Lung (tissue), 12 donors: Measurements from ENCODE around the gene HID1. TPM values are rescaled to one million over a fixed set of nuclear protein-coding genes. Genes with fewer than 3 reads are reported as not detected.

Experiments used
- ATAC-seq: fragments of 200-7000 bp; cut with Tn5 transposase; one replicate; pipeline ENCODE4 v1.9.1; 2020; ENCODE audit warnings: moderate number of reproducible peaks; ENCODE audit not compliant: insufficient read depth, low FRiP score
- DNase-seq, 3 donors: peaks; one replicate each; pipeline ENCODE4 v3.0.0-alpha.2; 2013 to 2017
- H3K27ac ChIP-seq, 2 donors: one replicate each; pipeline ENCODE4 v1.5.1; 2013; ENCODE audit warnings: mild to moderate bottlenecking in 2 of 2, moderate library complexity in 2 of 2, control low read depth in 1 of 2, inconsistent platforms in 1 of 2, low read depth in 1 of 2, low read length in 1 of 2
- H3K27me3 ChIP-seq, 3 donors: one replicate each; pipeline ENCODE4 v1.5.1; 2013; ENCODE audit warnings: low read length in 2 of 3; ENCODE audit not compliant: control insufficient read depth in 3 of 3, insufficient read depth in 3 of 3
- H3K36me3 ChIP-seq, 4 donors: one replicate each; pipeline ENCODE4 v1.5.1; 2013; ENCODE audit warnings: low read length in 4 of 4, mild to moderate bottlenecking in 1 of 4, moderate library complexity in 1 of 4; ENCODE audit not compliant: control insufficient read depth in 4 of 4, insufficient read depth in 4 of 4
- H3K4me1 ChIP-seq, 5 donors: one replicate each; pipeline ENCODE4 v1.5.1; 2013; ENCODE audit warnings: low read length in 5 of 5, mild to moderate bottlenecking in 2 of 5, moderate library complexity in 1 of 5; ENCODE audit not compliant: control insufficient read depth in 5 of 5, insufficient read depth in 5 of 5
- H3K4me3 ChIP-seq: one replicate; pipeline ENCODE4 v1.5.1; 2013; ENCODE audit warnings: mild to moderate bottlenecking, control low read depth, moderate library complexity
- H3K9ac ChIP-seq, 2 donors: one replicate each; pipeline ENCODE4 v1.5.1; 2013; ENCODE audit warnings: low read length in 2 of 2, control low read depth in 1 of 2; ENCODE audit not compliant: insufficient read depth in 1 of 2
- H3K9me3 ChIP-seq, 4 donors: one replicate each; pipeline ENCODE4 v1.5.1; 2013; ENCODE audit warnings: low read length in 3 of 4, mild to moderate bottlenecking in 1 of 4, moderate library complexity in 1 of 4; ENCODE audit not compliant: control insufficient read depth in 4 of 4, insufficient read depth in 3 of 4
- WGBS, 2 donors: extraction: QIAGEN DNeasy Blood & Tissue Kit; methylation state at CpG; one replicate each; pipeline ENCODE4 v1.1.7; 2013; 5-methylcytosine and 5-hydroxymethylcytosine counted together
- polyA plus RNA-seq, 2 donors: library from polyadenylated mRNA; stranded (reverse); fragments of 200-250 nt; gene quantifications; one replicate each; pipeline ENCODE4 v1.2.1, GENCODE V29; 2013
- total RNA-seq, 2 donors: library from RNA; depleted of rRNA in 1 of 2; stranded (reverse); fragments of >200 nt in 1 of 2; gene quantifications; one replicate each; pipeline ENCODE4 v1.2.1, GENCODE V29; 2014 to 2021
- TF ChIP-seq, protein P1 (sequence below): IDR thresholded peaks from 2 replicates; pipeline ENCODE4 v1.5.1; 2012; ENCODE audit warnings: mild to moderate bottlenecking; ENCODE audit errors: control extremely low read depth, extremely low read depth
- donor health status: control.
- donor health status: control.
- donor health status: Bipolar disorder and iron deficiency.
- donor health status: healthy.
- donor health status: DM: yes; HTN: yes; CAD: no.

Gene HID1
- total and polyA plus RNA-seq, 4 donors = 15.2 to 42.1 (median 29.2) TPM

DNA sequence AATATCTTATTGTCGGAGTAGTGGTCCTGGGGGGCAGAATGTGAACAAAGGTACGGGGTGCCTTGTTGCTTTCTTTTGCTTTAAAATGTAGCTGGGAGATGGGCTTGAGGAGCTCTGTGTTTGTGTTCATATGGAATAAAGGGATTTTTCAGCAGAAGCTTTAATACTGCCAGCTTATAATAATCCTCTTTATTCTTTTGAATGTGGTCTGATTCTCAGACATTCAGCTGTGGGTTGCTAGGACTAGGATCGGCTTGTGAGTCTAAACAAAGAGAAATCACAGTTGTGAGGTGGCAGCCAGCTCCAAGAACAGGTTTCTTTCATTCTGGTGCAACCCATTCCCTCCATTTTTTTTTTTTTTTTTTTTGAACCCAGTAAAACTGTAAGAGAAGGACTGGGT, 47.2 kb upstream of the HID1 start:
- Histone ChIP-seq H3K27ac (no peak overlapping the region), H3K36me3 (peaks cover 12 to 33% (median 18%) of the 10 kb centered on the region in 4 donors), H3K27me3 (no peaks in the 10 kb centered on the region), H3K9ac (no peak overlapping the region), H3K4me1 (no peaks in the 10 kb centered on the region), H3K9me3 (no peaks in the 10 kb centered on the region), H3K4me3 (no peak overlapping the region)
- WGBS, 2 donors = 97 to 100% methylated on average over 3 of the region's 3 CpGs
- ATAC-seq (no peak), DNase-seq (no peak)
- TF ChIP-seq, protein P1, sequence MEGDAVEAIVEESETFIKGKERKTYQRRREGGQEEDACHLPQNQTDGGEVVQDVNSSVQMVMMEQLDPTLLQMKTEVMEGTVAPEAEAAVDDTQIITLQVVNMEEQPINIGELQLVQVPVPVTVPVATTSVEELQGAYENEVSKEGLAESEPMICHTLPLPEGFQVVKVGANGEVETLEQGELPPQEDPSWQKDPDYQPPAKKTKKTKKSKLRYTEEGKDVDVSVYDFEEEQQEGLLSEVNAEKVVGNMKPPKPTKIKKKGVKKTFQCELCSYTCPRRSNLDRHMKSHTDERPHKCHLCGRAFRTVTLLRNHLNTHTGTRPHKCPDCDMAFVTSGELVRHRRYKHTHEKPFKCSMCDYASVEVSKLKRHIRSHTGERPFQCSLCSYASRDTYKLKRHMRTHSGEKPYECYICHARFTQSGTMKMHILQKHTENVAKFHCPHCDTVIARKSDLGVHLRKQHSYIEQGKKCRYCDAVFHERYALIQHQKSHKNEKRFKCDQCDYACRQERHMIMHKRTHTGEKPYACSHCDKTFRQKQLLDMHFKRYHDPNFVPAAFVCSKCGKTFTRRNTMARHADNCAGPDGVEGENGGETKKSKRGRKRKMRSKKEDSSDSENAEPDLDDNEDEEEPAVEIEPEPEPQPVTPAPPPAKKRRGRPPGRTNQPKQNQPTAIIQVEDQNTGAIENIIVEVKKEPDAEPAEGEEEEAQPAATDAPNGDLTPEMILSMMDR = no peak

DNA sequence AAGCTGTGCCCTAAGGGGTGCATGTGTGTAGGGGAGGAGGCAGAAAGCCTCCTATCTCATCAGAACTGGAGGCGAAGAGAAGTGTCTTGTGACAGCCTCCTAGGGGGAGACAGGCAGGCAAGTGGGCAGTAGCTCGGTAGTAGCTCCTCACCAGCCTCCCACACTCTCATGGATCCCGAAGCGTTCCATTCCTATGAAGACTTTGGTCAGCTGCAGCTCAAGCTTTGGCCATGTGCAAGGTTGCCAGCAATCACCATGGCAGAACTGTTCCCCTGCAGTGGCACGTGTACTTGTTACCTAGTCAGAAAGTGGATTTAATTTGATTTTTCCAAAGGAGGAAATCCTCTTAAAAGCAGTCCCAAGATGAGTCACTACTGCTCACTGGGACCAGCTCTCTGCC, 46.6 kb upstream of the HID1 start:
- 87 to 93% methylated on average over 5 of the region's 5 CpGs for WGBS, 2 donors

DNA sequence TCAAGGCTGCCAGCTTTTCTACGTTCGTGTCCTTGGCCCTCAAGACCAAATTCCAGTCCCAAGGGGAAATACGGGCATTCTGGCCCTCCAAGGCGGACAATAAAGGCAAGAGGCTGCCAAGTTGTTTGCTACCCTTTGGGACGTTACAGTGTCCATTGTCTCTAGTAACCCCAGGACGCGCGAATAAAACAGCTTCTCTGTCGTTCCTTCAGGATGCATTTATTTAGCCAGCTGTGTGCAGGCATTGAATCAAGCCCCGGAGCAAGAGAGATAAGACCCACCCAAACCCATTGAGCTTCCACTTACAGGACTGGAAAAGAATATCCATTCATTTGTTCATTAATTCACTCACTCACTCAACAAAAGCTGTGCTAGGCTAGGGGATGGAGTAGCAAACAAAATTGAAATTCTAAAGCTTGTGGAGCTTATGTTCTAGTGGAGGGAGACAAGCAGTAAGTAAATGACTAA, 40.6 kb upstream of the HID1 start:
- ATAC-seq (no peak), DNase-seq (no peak)
- Histone ChIP-seq H3K4me1 (peaks cover 0 to 23% (median 8%) of the 10 kb centered on the region in 5 donors), H3K9ac (peak overlapping the region; percentile 89 to 98), H3K27me3 (no peaks in the 10 kb centered on the region), H3K4me3 (peak overlapping the region; percentile 80), H3K36me3 (peaks cover 0 to 2% (median under 1%) of the 10 kb centered on the region in 4 donors), H3K27ac (peak overlapping the region; percentile 88 to 89), H3K9me3 (no peaks in the 10 kb centered on the region)
- 0 to 1% methylated on average over 10 of the region's 10 CpGs for WGBS, 2 donors
- TF ChIP-seq, protein P1 = no peak

More for the DNA sequence above, 46.6 kb upstream of the HID1 start:
- H3K4me1 ChIP-seq = no peaks in the 10 kb centered on the region
- H3K4me3 ChIP-seq = no peak overlapping the region
- H3K27ac ChIP-seq = no peak overlapping the region
- ATAC-seq = no peak
- DNase-seq = no peak
- TF ChIP-seq, protein P1 = no peak
- no peaks in the 10 kb centered on the region for H3K9me3 ChIP-seq
- H3K36me3 ChIP-seq = peaks cover 12 to 33% (median 18%) of the 10 kb centered on the region in 4 donors
- H3K27me3 ChIP-seq = no peaks in the 10 kb centered on the region
- H3K9ac ChIP-seq = no peak overlapping the region
